MCF 10A (cell line): ENCODE data around the gene SERAC1. TPM values are rescaled to one million over a fixed set of nuclear protein-coding genes. Genes with fewer than 3 reads are reported as not detected.

Experiments
- BruUV-seq: library from RNA; stranded (reverse); fragments of 400-500 nt; replicated peaks from 2 replicates; lab custom pipeline; 2021; lab: Mats Ljungman, UMichigan
- CTCF ChIA-PET: fragments of 300-600 bp; sonication (Branson Sonifier 250); formaldehyde crosslinking; extraction: SDS; loops from one replicate; lab custom pipeline; 2021; ENCODE audit warnings: antibody characterized with exemption, inconsistent platforms; lab: Yijun Ruan, JAX
- POLR2A ChIA-PET: fragments of 300-600, 350-650 bp; sonication (Branson Sonifier 250); formaldehyde crosslinking; extraction: SDS; loops from one replicate; lab custom pipeline; 2020; ENCODE audit warnings: antibody characterized with exemption, inconsistent platforms; lab: Yijun Ruan, JAX
- DNase-seq: peaks from one replicate; pipeline ENCODE4 v3.0.0-alpha.2; 2018; ENCODE audit not compliant: unreplicated experiment
- H3K27ac Mint-ChIP-seq: one replicate; pipeline ENCODE4 v1.8.0; 2022; ENCODE audit warnings: mild to moderate bottlenecking, low read depth, mixed read lengths; ENCODE audit not compliant: unreplicated experiment
- H3K27me3 Mint-ChIP-seq: one replicate; pipeline ENCODE4 v1.8.0; 2022; ENCODE audit warnings: mixed read lengths; ENCODE audit not compliant: insufficient read depth, unreplicated experiment
- H3K36me3 Mint-ChIP-seq: one replicate; pipeline ENCODE4 v1.8.0; 2022; ENCODE audit warnings: mild to moderate bottlenecking, moderate library complexity, mixed read lengths; ENCODE audit not compliant: insufficient read depth, unreplicated experiment
- H3K4me1 Mint-ChIP-seq: one replicate; pipeline ENCODE4 v1.8.0; 2022; ENCODE audit warnings: mixed read lengths; ENCODE audit not compliant: insufficient read depth, unreplicated experiment
- H3K4me3 Mint-ChIP-seq: one replicate; pipeline ENCODE4 v1.8.0; 2022; ENCODE audit warnings: mild to moderate bottlenecking, moderate library complexity, mixed read lengths; ENCODE audit not compliant: unreplicated experiment
- H3K9me3 Mint-ChIP-seq: one replicate; pipeline ENCODE4 v1.8.0; 2022; ENCODE audit warnings: mixed read lengths; ENCODE audit not compliant: unreplicated experiment
- intact Hi-C: fragments of 100-400 bp; cut with micrococcal nuclease; formaldehyde crosslinking; loops from 2 replicates; pipeline ENCODE4 v1.14.1; 2022
- total RNA-seq: library from RNA; stranded (reverse); gene quantifications from 2 replicates; pipeline ENCODE4 v1.2.3, GENCODE V29; 2022
- TF ChIP-seq, protein P1 (sequence below): fragments of 200-600 bp; IDR thresholded peaks from one replicate; pipeline ENCODE4 v1.8.0; 2022; ENCODE audit warnings: antibody characterized with exemption, mild to moderate bottlenecking; ENCODE audit not compliant: unreplicated experiment

Gene SERAC1
- total RNA-seq, 1 experiment from 2014 or later = 5.3 TPM

- DNase-seq = no peak
- Mint-ChIP-seq H3K27ac (no peak overlapping the region), H3K27me3 (no peaks in the 10 kb centered on the region), H3K36me3 (peaks cover 6% of the 10 kb centered on the region), H3K4me3 (no peak overlapping the region), H3K4me1 (no peaks in the 10 kb centered on the region), H3K9me3 (no peaks in the 10 kb centered on the region)
- no TSS peak for BruUV-seq
- ChIA-PET CTCF (no interaction called here), POLR2A (no interaction called here)
- intact Hi-C loops = no loop called here
- TF ChIP-seq, protein P1, sequence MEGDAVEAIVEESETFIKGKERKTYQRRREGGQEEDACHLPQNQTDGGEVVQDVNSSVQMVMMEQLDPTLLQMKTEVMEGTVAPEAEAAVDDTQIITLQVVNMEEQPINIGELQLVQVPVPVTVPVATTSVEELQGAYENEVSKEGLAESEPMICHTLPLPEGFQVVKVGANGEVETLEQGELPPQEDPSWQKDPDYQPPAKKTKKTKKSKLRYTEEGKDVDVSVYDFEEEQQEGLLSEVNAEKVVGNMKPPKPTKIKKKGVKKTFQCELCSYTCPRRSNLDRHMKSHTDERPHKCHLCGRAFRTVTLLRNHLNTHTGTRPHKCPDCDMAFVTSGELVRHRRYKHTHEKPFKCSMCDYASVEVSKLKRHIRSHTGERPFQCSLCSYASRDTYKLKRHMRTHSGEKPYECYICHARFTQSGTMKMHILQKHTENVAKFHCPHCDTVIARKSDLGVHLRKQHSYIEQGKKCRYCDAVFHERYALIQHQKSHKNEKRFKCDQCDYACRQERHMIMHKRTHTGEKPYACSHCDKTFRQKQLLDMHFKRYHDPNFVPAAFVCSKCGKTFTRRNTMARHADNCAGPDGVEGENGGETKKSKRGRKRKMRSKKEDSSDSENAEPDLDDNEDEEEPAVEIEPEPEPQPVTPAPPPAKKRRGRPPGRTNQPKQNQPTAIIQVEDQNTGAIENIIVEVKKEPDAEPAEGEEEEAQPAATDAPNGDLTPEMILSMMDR = no peak
Observed at GRCh38 chr6:158115102-158115501, 53.0 kb downstream of the SERAC1 start.

DNA sequence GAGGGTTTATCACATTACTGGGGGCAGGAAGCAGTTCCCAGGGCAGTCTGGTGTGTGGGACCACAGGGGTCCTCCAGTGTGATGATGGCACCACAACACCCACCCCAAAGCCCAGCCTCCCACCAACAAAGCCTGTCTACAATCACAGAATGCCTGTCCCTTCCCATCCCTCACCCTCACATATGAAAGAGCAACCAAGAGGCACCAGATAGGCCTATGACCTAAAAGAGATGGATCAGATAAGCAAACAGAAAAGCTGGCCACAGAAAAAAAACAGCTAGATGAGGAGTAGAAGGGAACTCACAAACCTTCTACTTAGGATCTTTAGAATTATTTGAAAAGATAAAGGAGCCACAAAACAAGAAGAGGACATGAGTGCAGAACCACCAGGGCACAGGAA, 54.3 kb downstream of the SERAC1 start:
- ChIA-PET POLR2A (interaction anchor here (1.1 kb wide), 1 partner anchor 28 kb away, joined by 3 read pairs; no protein-coding TSS in a partner anchor), CTCF (no interaction called here)
- DNase-seq = no peak
- TF ChIP-seq, protein P1 = no peak
- H3K36me3 Mint-ChIP-seq = peaks cover 11% of the 10 kb centered on the region
- no peak overlapping the region for H3K4me3 Mint-ChIP-seq
- BruUV-seq = no TSS peak
- no peak overlapping the region for H3K27ac Mint-ChIP-seq
- no peaks in the 10 kb centered on the region for H3K9me3 Mint-ChIP-seq
- no peaks in the 10 kb centered on the region for H3K27me3 Mint-ChIP-seq
- intact Hi-C loops = no loop called here
- peaks cover 6% of the 10 kb centered on the region for H3K4me1 Mint-ChIP-seq

DNA sequence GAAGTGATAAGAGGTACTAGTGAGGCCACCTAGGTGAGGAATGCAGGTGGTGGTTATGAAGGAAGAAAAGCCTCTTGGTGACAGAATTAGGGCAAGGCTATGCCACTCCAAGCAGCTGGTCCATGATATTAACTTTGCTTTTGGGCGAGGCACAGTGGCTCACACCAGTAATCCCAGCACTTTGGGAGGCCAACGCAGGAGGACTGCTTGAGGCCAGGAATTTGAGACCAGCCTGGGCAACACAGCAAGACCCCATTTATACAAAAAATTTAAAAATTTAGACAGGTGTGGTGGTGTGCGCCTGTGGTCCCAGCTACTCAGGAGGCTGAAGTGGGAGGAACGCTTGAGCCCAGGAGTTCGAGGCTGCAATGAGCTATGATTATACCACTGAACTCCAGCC, 56.1 kb downstream of the SERAC1 start:
- no TSS peak for BruUV-seq
- TF ChIP-seq, protein P1 = no peak

DNA sequence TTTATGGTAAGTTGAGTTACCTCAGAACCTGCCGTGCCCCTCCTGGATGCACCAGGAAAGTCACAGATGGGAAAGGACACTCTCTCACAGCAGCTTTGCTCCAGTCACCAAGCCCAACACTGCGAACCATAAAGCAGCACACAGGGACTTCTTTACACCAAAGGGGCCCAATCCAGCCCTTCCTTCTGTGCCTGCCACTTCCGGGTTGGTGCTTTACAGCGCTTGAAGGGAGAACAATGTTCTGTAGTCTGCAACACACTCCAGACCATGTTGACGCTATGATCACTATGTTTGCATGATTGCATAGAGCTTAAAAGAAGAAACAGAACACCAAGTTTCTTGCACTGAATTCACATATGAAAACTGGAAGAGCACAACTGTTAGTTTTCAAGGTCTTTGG, 57.1 kb downstream of the SERAC1 start:
- BruUV-seq = no TSS peak
- POLR2A ChIA-PET = interaction anchor here (0.7 kb wide), 1 partner anchor 416 kb away, joined by 3 read pairs; no protein-coding TSS in a partner anchor

More for the DNA sequence above, 56.1 kb downstream of the SERAC1 start:
- no peak overlapping the region for H3K27ac Mint-ChIP-seq
- ChIA-PET POLR2A (no interaction called here), CTCF (interaction anchor here (1.4 to 1.5 kb wide), 2 partner anchors 40 to 355 kb away, joined by 3 to 5 read pairs; no protein-coding TSS in a partner anchor)
- no peak for DNase-seq
- H3K36me3 Mint-ChIP-seq = peaks cover 11% of the 10 kb centered on the region
- H3K27me3 Mint-ChIP-seq = no peaks in the 10 kb centered on the region
- no peak overlapping the region for H3K4me3 Mint-ChIP-seq
- peaks cover 6% of the 10 kb centered on the region for H3K4me1 Mint-ChIP-seq
- H3K9me3 Mint-ChIP-seq = no peaks in the 10 kb centered on the region
- intact Hi-C loops = no loop called here

More for the DNA sequence above, 57.1 kb downstream of the SERAC1 start:
- H3K27me3 Mint-ChIP-seq = no peaks in the 10 kb centered on the region
- CTCF ChIA-PET = no interaction called here
- H3K9me3 Mint-ChIP-seq = no peaks in the 10 kb centered on the region
- H3K36me3 Mint-ChIP-seq = peaks cover 11% of the 10 kb centered on the region
- no peak overlapping the region for H3K4me3 Mint-ChIP-seq
- H3K4me1 Mint-ChIP-seq = peaks cover 6% of the 10 kb centered on the region
- TF ChIP-seq, protein P1 = no peak
- H3K27ac Mint-ChIP-seq = no peak overlapping the region
- DNase-seq = no peak
- intact Hi-C loops = no loop called here
